Stimulated activated CD4-positive, alpha-beta T cell treated with anti-CD3 and anti-CD28 coated beads, Interleukin-12 subunit alpha, Interleukin-12 subunit beta, amount 100 ng/mL, for 4 hours (primary cell): ENCODE measurements around the gene STEAP1B.

ENCODE experiments used
- DNase-seq: peaks from one replicate; pipeline ENCODE4 v3.0.0-alpha.2; 2020

Gene STEAP1B

GRCh38 chr7:22397981-22398380, 102.0 kb downstream of the STEAP1B start:
- DNase-seq: no peak

- DNase-seq: no peak
These were observed 104.8 kb downstream of the STEAP1B start for GRCh38 chr7:22395222-22395621.

- no peak for DNase-seq
These were observed 105.2 kb downstream of the STEAP1B start for GRCh38 chr7:22394739-22395138.

GRCh38 chr7:22393913-22394729, 105.9 kb downstream of the STEAP1B start:
- no peak for DNase-seq

- DNase-seq: no peak
These were observed 109.5 kb downstream of the STEAP1B start for GRCh38 chr7:22390516-22390915.

GRCh38 chr7:22389892-22390291, 110.1 kb downstream of the STEAP1B start:
- no peak for DNase-seq

GRCh38 chr7:22387583-22387982, 112.4 kb downstream of the STEAP1B start:
- DNase-seq: no peak

GRCh38 chr7:22386865-22387264, 113.1 kb downstream of the STEAP1B start:
- no peak for DNase-seq

GRCh38 chr7:22386206-22386858, 113.7 kb downstream of the STEAP1B start:
- DNase-seq: no peak

- DNase-seq: no peak
These were observed 114.7 kb downstream of the STEAP1B start for GRCh38 chr7:22385326-22385725.

- no peak for DNase-seq
These were observed 119.7 kb downstream of the STEAP1B start for GRCh38 chr7:22380333-22380732.

GRCh38 chr7:22378199-22378980, 121.6 kb downstream of the STEAP1B start:
- DNase-seq: no peak

GRCh38 chr7:22377703-22378102, 122.3 kb downstream of the STEAP1B start:
- no peak for DNase-seq

GRCh38 chr7:22375359-22376048, 124.5 kb downstream of the STEAP1B start:
- no peak for DNase-seq

- DNase-seq: no peak
These were observed 126.1 kb downstream of the STEAP1B start for GRCh38 chr7:22373911-22374310.

GRCh38 chr7:22373388-22373787, 126.6 kb downstream of the STEAP1B start:
- no peak for DNase-seq

GRCh38 chr7:22372863-22373262, 127.1 kb downstream of the STEAP1B start:
- no peak for DNase-seq

GRCh38 chr7:22371878-22372277, 128.1 kb downstream of the STEAP1B start:
- DNase-seq: no peak
